GM08714 (cell line): Measurements from ENCODE around the gene ENO3.
"Not testable (repeated sequence)": the region's sequence is repeated elsewhere in the genome, so short reads cannot be mapped to it uniquely, and the experiment has no call there.

Experiments used
- H3K4me3 ChIP-seq: fragments of 200-500 bp; sonication (Bioruptor generic); 2 replicates; pipeline ENCODE4 v1.5.1; 2014; ENCODE audit warnings: mild to moderate bottlenecking, low read length, inconsistent platforms
- ZNF274 ChIP-seq: IDR thresholded peaks from 2 replicates; pipeline ENCODE4 v1.6.1; 2012; ENCODE audit warnings: mild to moderate bottlenecking, low read depth, low read length

The ENO3 gene

DNA sequence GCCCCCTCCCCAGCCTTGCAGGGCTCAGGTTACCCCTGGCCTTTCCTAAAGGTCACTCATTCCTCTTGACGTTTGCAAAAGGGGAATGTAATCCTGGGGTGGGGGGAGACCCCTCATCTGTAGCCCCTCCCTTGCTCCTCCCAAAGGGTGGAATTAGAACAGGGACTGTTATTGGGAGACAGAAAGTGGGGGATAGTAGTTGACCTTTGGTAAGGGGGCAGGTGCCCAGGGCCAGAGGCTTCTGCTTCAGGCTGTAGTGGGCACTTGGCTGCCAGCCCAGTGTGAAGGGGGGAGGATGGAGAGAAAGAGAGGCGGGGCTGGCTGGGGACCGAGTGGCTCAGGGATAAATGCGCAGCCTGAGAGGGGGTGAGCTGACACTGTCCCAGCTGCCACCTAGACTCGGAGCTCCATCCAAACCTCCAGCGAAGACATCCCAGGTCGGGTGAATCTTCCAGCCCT is at the start of gene ENO3:
Gene ENO3, plus strand, starts transcription at position 374 of the 459 bp plus-strand sequence. CDS start 711 bp downstream, outside the sequence.
- no peak for TF ChIP-seq ZNF274
- H3K4me3 ChIP-seq, result peak within 1 kb of the TSS; percentile 58; the same call in 1 of the 2 replicates

DNA sequence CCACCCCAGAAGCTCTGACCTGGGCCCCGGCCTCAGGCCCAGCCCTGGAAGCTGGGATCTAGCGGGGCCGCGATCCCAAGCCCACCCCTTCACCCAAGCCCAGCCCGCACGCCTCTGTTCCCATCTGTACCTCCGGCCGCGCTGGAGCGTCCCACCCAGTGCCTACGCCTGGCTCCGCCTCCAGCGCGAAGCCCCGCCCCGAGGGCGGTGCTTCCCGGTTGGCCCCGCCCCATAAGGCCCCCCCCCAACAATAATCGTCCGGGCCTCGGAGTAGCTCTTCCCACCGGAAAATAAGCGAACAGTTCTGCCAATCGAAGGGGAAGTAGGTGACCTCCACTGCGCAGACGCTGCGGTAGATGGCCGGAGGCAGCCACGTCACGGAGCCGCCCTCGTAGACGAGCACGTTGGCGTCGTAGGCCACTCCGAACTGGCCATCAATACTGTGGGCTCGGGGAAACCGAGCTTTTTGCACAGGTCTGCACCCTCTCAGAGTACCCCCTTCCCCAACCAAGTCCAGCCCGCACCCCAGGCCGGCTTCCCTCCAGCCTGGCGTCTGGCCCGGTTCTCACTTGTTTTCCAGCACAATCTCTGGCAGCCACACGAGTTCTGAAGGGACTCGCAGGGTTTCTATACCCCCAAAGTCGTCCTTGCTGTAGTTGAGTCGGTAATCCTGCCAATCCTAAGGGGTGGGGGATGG is 49.1 kb upstream of the ENO3 start:
- no peak for TF ChIP-seq ZNF274
- H3K4me3 ChIP-seq, result no peak overlapping the region

DNA sequence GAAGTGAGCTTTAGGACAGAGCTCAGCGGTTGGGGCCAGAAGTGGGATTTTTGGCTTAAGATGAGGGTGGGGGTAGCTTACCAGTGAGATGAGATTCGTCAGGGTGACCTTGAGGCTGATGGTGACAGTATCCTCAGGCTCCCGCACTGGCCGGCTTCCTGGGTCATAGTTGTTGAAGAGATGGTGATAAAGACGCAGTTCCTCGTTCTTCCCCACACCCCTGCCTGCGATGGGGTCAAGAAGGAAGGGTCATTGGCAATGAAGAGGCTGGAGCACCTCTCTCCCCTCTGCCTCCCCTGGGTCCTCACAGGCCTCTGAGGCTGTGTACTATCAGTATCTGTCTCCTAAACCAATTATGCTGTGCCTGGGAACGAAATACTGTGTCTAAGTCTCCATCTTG is 48.4 kb upstream of the ENO3 start:
- H3K4me3 ChIP-seq, result no peak overlapping the region
- TF ChIP-seq ZNF274, result no peak

DNA sequence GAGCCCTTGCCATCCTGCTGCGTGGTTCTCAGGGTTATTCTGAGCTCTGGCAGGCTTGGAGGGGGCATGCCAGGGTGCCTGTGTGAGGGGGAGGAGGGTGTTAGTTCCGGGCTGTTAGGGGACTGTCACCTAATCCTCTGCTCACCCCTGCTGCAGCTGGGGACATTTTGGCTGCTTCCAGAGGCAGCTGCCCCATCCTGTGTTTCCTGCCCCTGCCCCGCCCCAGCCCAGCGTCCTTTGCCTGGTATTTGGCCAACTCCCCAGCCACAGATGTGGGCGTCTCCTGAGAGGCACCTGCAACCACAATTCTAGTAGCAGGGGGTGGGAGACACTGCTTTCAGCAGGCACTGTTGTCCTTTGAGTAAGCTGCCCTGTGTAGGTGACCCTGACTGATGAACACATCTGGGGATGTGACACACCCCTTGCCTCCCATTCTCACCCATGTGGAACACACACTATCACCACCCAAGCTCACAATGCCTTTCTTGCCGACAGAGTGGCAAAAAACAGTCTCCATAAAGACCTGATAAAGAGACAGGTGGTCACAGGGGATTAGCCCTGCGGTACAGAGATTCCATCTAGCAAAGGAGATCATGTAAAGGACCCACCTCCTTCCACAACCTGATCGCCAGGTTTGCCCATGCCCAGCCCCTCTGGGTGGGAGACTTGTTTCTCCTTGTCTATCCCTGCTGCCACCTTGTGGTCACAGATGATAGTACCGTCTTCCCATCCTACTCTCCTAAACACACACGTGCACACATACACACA is 47.7 kb upstream of the ENO3 start, which contains the start of gene CHRNE:
Gene CHRNE, minus strand, starts transcription at position 48 of the 768 bp plus-strand sequence. Its CDS starts 35 bp downstream, at position 13.
- no peak for TF ChIP-seq ZNF274
- no peak within 1 kb of the TSS for H3K4me3 ChIP-seq

DNA sequence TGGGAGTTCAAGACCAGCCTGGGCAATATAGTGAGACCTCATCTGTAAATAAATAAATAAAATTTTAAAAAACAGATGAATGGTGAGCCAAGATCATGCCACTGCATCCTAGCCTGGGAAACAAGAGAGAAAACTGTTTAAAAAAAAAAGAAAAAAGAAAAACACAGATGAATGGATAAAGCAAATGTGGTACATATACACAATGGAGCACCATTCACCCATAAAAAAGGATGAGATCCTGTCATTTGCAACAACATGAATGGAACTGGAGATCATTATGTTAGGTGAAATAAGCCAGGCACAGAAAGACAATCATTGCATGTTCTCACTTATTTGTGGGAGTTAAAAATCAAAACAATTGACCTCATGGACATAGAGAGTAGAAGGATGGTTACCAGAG is 44.3 kb upstream of the ENO3 start:
- not testable (repeated sequence) for H3K4me3 ChIP-seq

DNA sequence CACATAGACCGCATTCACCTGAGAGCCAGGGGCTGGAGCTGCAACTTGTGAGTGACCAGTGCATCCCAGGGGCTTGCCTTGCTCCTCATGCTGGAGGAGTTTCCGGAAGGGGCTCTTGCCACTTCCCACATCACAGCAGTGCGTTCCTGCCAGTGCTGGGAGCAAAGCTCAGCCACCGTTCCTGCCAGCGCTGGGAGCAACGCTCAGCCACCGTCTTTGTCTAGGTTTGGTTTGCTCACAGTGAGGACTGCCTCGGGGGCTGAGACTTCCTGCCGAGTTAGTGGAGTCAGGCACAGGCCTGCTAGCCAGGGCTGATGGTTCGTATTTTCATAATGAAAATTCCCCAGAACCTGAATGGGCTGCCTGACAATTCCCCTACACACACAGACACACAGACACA is 42.6 kb upstream of the ENO3 start:
- TF ChIP-seq ZNF274, result no peak
- no peak overlapping the region for H3K4me3 ChIP-seq

DNA sequence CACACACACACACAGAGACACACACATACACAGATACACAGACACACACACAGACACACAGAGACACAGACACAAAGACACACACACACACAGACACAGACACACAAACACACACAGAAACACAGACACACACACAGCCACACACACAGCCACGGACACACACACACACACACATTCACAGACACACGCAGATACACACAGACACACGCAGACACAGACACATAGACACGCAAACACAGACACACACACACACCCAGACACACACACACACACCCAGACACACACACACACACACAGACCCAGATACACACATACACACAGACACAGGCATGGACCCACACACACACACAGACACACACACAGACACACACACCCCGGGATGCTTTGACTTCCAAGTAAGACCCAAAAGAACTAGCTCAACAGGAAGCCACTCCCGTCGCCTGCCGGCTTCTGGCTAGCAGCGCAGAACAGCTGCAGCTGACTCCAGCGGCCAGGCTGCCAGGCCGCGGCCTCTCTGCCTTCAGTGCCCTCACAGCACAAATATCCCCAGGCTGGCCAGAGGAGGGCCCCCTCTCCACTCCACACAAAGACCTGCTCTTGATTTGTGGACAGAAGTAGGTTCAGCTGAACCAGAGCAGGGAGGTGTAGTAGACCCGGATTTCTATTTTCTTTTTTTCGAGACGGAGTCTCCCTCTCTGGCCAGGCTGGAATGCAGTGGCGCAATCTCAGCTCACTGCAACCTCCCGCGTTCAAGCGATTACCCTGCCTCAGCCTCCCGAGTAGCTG is 42.0 kb upstream of the ENO3 start:
- no peak for TF ChIP-seq ZNF274
- no peak overlapping the region for H3K4me3 ChIP-seq

DNA sequence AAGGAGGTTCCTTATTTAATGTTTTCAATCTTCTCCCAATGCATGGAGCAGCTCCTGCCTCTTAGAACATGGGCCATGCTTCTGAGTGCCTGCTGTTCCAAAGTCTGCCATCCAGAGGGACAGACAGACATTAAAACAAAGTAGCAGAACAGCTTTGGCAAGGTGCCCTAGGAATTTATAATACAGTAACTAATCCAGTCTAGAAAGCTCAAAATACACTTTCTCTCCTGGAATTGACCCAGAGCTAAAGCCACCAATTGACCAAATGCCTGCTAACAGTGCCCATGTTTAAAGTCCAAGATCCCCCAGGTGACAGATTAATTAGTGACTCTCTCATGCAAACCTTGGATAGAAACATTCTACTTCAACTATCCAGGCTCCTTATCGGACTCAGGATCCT is 36.9 kb upstream of the ENO3 start:
- no peak for TF ChIP-seq ZNF274
- H3K4me3 ChIP-seq, result no peak overlapping the region

DNA sequence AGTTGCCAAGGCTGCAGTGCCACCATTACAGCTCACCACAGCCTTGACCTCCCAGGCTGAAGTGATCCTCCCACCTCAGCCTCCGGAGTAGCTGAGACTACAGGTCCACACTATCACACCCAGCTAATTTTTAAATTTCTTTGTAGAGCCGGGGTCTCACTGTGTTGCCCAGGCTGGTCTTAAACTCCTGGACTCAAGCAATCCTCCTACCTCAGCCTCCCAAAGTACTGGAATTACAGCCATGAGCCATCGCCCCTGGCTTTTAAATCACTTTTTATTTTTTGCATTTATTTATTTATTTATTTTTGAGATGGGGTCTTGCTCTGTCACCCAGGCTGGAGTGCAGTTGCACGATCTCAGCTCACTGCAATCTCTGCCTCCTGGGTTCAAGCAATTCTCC is 36.4 kb upstream of the ENO3 start:
- not testable (repeated sequence) for H3K4me3 ChIP-seq

DNA sequence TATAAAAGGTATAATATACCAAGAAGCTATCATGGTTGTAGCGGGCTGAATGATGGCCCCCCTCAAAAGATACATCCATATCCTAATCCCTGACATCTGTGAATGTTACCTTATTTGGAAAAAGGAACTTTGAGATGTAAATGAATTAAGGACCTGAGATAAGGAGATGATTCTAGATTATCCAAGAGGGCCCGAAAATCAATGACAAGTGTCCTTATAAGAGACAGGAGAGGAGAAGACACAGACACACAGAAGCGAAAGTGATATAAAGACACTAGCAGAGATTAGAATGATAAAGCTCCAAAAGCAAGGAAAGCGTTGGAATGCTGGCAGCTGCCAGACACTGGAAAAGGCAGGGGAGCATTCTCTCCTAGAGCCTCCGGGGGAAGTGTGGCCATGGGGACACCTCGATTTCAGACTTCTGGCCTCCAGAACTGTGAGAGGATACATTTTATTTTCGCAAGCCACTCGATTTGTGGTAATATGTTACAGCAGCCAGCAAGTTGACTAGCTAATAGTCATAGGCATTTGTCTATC is 31.3 kb upstream of the ENO3 start:
- TF ChIP-seq ZNF274, result no peak

DNA sequence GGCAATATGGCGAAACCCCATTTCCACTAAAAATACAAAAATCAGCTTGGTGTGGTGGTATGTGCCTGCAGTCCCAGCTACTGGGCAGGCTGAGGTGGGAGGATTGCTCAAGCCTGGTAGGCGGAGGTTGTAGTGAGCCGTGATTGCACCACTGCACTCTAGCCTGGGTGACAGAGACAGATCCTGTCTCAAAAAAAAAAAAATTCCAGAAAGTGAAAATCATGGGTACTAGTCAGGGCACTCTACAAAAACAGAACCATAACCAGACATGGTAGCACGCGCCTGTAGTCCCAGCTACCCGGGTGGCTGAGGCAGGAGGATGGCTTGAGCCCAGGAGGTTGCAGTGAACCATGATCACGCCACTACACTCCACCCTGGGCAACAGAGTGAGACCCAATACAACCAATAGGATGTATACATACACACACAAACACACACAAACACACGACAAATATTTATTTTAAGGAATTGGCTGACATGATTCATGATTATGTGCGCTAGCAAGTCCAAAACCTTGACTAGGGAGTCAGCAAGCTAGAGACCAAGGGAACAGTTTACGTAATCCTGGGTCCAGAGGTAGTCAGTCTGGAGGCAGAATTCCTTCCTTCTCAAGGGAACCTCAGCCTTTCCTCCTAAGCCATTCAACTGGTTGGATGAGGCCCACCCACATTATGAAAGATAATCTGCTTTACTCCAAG is 30.4 kb upstream of the ENO3 start:
- no peak overlapping the region for H3K4me3 ChIP-seq

More for the DNA sequence above, 31.3 kb upstream of the ENO3 start:
- no peak overlapping the region for H3K4me3 ChIP-seq

DNA sequence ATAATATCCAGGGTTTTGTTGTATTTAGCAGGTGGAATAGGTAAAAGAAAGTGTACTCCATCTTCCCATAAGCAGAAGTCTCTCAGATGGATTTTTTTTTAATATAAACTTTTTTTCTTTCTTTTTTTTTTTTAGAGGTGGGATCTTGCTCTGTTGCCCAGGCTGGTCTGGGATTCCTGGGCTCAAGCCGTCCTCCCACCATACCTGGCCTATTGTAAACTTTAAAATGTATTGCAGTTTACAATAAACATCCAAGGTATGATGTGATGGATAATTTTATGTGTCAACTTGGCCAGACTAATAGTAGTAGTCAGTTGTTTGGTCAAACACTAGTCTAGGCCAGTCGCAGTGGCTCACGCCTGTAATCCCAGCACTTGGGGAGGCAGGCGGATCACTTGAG is 29.6 kb upstream of the ENO3 start:
- no peak overlapping the region for H3K4me3 ChIP-seq
- TF ChIP-seq ZNF274, result no peak

More for the DNA sequence above, 30.4 kb upstream of the ENO3 start:
- TF ChIP-seq ZNF274, result no peak

DNA sequence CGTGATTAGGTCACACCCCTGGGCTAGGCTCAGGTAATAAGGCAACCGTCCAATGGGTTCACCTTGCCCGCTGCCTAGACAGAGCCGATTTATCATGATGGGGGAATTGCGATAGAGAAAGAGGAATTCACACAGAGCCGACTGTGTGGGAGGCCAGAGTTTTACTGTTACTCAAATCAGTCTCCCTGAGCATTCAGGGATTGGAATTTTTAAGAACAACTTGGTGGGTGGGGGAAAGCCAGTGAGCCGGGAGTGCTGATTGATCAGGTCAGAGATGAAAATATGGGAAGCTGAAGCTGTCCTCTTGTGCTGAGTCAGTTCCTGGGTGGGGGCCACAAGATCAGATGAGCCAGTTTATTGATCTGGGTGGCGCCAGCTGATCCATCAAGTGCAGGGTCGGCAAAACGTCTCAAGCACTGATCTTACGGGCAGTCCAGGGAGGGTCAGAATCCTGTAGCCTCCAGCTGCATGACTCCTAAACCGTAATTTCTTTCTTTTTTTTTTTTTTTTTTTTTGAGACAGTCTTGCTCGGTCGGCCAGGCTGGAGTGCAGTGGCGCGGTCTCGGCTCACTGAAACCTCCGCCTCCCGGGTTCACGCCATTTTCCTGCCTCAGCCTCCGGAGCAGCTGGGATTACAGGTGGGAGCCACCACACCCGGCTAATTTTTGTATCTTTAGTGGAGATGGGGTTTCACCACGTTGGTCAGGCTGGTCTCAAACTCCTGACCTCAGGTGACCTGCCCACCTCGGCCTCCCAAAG is 24.2 kb upstream of the ENO3 start:
- not testable (repeated sequence) for H3K4me3 ChIP-seq
